HG03521 (cell line): Measurements from ENCODE around the gene GABRB1.

Experiments
- ATAC-seq: cut with Tn5 transposase; IDR thresholded peaks from one replicate; pipeline ENCODE4 v1.9.1; 2021; ENCODE audit warnings: mild to moderate bottlenecking, moderate library complexity; ENCODE audit not compliant: unreplicated experiment

GABRB1 gene

GRCh38 chr4:47045261-47045660, 13.9 kb downstream of the GABRB1 start:
- ATAC-seq: no peak

GRCh38 chr4:47049347-47049746, 18.0 kb downstream of the GABRB1 start:
- ATAC-seq: no peak

GRCh38 chr4:47050761-47051725, 19.7 kb downstream of the GABRB1 start:
- ATAC-seq: no peak

- ATAC-seq: no peak
These were observed 22.1 kb downstream of the GABRB1 start for GRCh38 chr4:47053485-47053884.

- ATAC-seq: no peak
These were observed 22.8 kb downstream of the GABRB1 start for GRCh38 chr4:47054130-47054529.

GRCh38 chr4:47057991-47058390, 26.6 kb downstream of the GABRB1 start:
- no peak for ATAC-seq

- no peak for ATAC-seq
These were observed 29.2 kb downstream of the GABRB1 start for GRCh38 chr4:47060561-47060960.

GRCh38 chr4:47061435-47061834, 30.1 kb downstream of the GABRB1 start:
- no peak for ATAC-seq

GRCh38 chr4:47065051-47065481, 33.7 kb downstream of the GABRB1 start:
- no peak for ATAC-seq

GRCh38 chr4:47068986-47069385, 37.6 kb downstream of the GABRB1 start:
- no peak for ATAC-seq

- no peak for ATAC-seq
These were observed 40.6 kb downstream of the GABRB1 start for GRCh38 chr4:47071901-47072341.

GRCh38 chr4:47073647-47074046, 42.3 kb downstream of the GABRB1 start:
- no peak for ATAC-seq

GRCh38 chr4:47074816-47075215, 43.4 kb downstream of the GABRB1 start:
- no peak for ATAC-seq

GRCh38 chr4:47075262-47075661, 43.9 kb downstream of the GABRB1 start:
- no peak for ATAC-seq

- no peak for ATAC-seq
These were observed 44.6 kb downstream of the GABRB1 start for GRCh38 chr4:47075919-47076318.

- ATAC-seq: no peak
These were observed 52.7 kb downstream of the GABRB1 start for GRCh38 chr4:47084111-47084510.

- no peak for ATAC-seq
These were observed 53.4 kb downstream of the GABRB1 start for GRCh38 chr4:47084795-47085194.

GRCh38 chr4:47088298-47088697, 56.9 kb downstream of the GABRB1 start:
- ATAC-seq: no peak

GRCh38 chr4:47095884-47096283, 64.5 kb downstream of the GABRB1 start:
- no peak for ATAC-seq

- ATAC-seq: no peak
These were observed 70.1 kb downstream of the GABRB1 start for GRCh38 chr4:47101453-47101852.

GRCh38 chr4:47104986-47105385, 73.6 kb downstream of the GABRB1 start:
- no peak for ATAC-seq

- ATAC-seq: no peak
These were observed 75.2 kb downstream of the GABRB1 start for GRCh38 chr4:47106561-47106960.
